ENCODE results near the gene TFDP1.
"Not testable (repeated sequence)": the region's sequence is repeated elsewhere in the genome, so short reads cannot be mapped to it uniquely, and the experiment has no call there.

- not testable (repeated sequence) for TF ChIP-seq CTCF, POLR2A (IDR thresholded peaks at IDR 0.05)
Measured at GRCh38 chr13:113594066-113594821, 9.7 kb downstream of the TFDP1 start.
